Measurements from ENCODE around the gene ANOS1. TPM values are rescaled to one million over a fixed set of nuclear protein-coding genes. Genes with fewer than 3 reads are reported as not detected.

The ANOS1 gene
- polyA plus RNA-seq, 3 donors = 0.07 to 0.18 TPM; not detected in 1

GRCh38 chrX:8738588-8739189, 6.8 kb upstream of the ANOS1 start:
- no CpG with 5 or more reads among the region's 7 CpGs for WGBS (ENCODE audit: insufficient coverage)
- H3K9me3 Mint-ChIP-seq = peaks cover 0 to 1% (median 0%) of the 10 kb centered on the region in 7 donors
- peaks cover 3 to 20% (median 4%) of the 10 kb centered on the region in 3 donors for H3K27me3 Mint-ChIP-seq (ENCODE audit: low read depth in 3 of 3)
- intact Hi-C loops (cut with micrococcal nuclease) = loop anchor here (5.0 kb wide), 1 partner anchor 741 kb away; no protein-coding TSS in a partner anchor
- Histone ChIP-seq H3K27ac (ENCODE audit: low read depth in 1 of 2, low read length in 2 of 2) (no peak overlapping the region), H4K20me1 (ENCODE audit: insufficient read depth, low read length) (no peaks in the 10 kb centered on the region), H3K9me3 (replicated peaks in 1 of 2; ENCODE audit: control insufficient read depth in 1 of 2, insufficient read depth in 1 of 2, low read length in 2 of 2) (no peaks in the 10 kb centered on the region), H3K4me2 (replicated peaks; ENCODE audit: extremely low read depth, low read length, poor library complexity, severe bottlenecking) (no peak overlapping the region), H2AFZ (ENCODE audit: insufficient read depth, low read depth, low read length, poor library complexity, severe bottlenecking) (no peak overlapping the region), H3K9ac (ENCODE audit: insufficient read depth, low read length, poor library complexity, severe bottlenecking) (no peak overlapping the region), H3K79me2 (ENCODE audit: insufficient read depth, low read length) (no peaks in the 10 kb centered on the region), H3K4me1 (ENCODE audit: control insufficient read depth in 1 of 2, insufficient read depth in 2 of 2, low read length in 2 of 2) (no peaks in the 10 kb centered on the region), H3K27me3 (ENCODE audit: control insufficient read depth in 2 of 2, insufficient read depth in 2 of 2, low read length in 2 of 2) (peaks cover 0 to 2% of the 10 kb centered on the region in 2 donors), H3K36me3 (replicated peaks in 1 of 2; ENCODE audit: control insufficient read depth in 1 of 2, insufficient read depth in 2 of 2, low read length in 2 of 2) (no peaks in the 10 kb centered on the region), H3K4me3 (replicated peaks in 1 of 3; ENCODE audit: low read depth in 2 of 3, low read length in 3 of 3) (no peak overlapping the region)
- H3K27ac Mint-ChIP-seq = no peak overlapping the region
- peak; percentile 68 for TF ChIP-seq CTCF (IDR thresholded peaks at IDR 0.05)
- H3K36me3 Mint-ChIP-seq = no peaks in the 10 kb centered on the region
- DNase-seq = peak; percentile 9 to 25 (median 17)
- H3K4me1 Mint-ChIP-seq = peaks cover 4% of the 10 kb centered on the region
- H3K4me3 Mint-ChIP-seq = no peak overlapping the region

GRCh38 chrX:8737883-8738282, 5.9 kb upstream of the ANOS1 start:
- Mint-ChIP-seq H3K27me3 (ENCODE audit: low read depth in 3 of 3) (peaks cover 6 to 28% (median 12%) of the 10 kb centered on the region in 3 donors), H3K9me3 (peaks cover 0 to 3% (median 0%) of the 10 kb centered on the region in 7 donors), H3K27ac (no peak overlapping the region), H3K36me3 (no peaks in the 10 kb centered on the region), H3K4me1 (peaks cover 4% of the 10 kb centered on the region), H3K4me3 (no peak overlapping the region)
- Histone ChIP-seq H4K20me1 (ENCODE audit: insufficient read depth, low read length) (no peaks in the 10 kb centered on the region), H3K36me3 (replicated peaks in 1 of 2; ENCODE audit: control insufficient read depth in 1 of 2, insufficient read depth in 2 of 2, low read length in 2 of 2) (no peaks in the 10 kb centered on the region), H3K4me1 (ENCODE audit: control insufficient read depth in 1 of 2, insufficient read depth in 2 of 2, low read length in 2 of 2) (no peaks in the 10 kb centered on the region), H3K4me2 (replicated peaks; ENCODE audit: extremely low read depth, low read length, poor library complexity, severe bottlenecking) (no peak overlapping the region), H3K4me3 (replicated peaks in 1 of 3; ENCODE audit: low read depth in 2 of 3, low read length in 3 of 3) (no peak overlapping the region), H3K27ac (ENCODE audit: low read depth in 1 of 2, low read length in 2 of 2) (no peak overlapping the region), H3K9me3 (replicated peaks in 1 of 2; ENCODE audit: control insufficient read depth in 1 of 2, insufficient read depth in 1 of 2, low read length in 2 of 2) (no peaks in the 10 kb centered on the region), H2AFZ (ENCODE audit: insufficient read depth, low read depth, low read length, poor library complexity, severe bottlenecking) (no peak overlapping the region), H3K9ac (ENCODE audit: insufficient read depth, low read length, poor library complexity, severe bottlenecking) (no peak overlapping the region), H3K79me2 (ENCODE audit: insufficient read depth, low read length) (no peaks in the 10 kb centered on the region), H3K27me3 (ENCODE audit: control insufficient read depth in 2 of 2, insufficient read depth in 2 of 2, low read length in 2 of 2) (peaks cover 5 to 9% of the 10 kb centered on the region in 2 donors)
- no peak for TF ChIP-seq CTCF (IDR thresholded peaks at IDR 0.05)
- intact Hi-C loops (cut with micrococcal nuclease) = loop anchor here (5.0 kb wide), 1 partner anchor 741 kb away; no protein-coding TSS in a partner anchor
- WGBS (ENCODE audit: insufficient coverage) = no CpG with 5 or more reads among the region's 9 CpGs
- no peak for DNase-seq
